KG1 (cell line): ENCODE measurements around the gene PHF21B.
"Not testable (repeated sequence)": the region's sequence is repeated elsewhere in the genome, so short reads cannot be mapped to it uniquely, and the experiment has no call there.

Experiments used
- DNase-seq: peaks from one replicate; lab custom pipeline; 2025; lab: John Stamatoyannopoulos, UW

PHF21B gene

GRCh38 chr22:44871782-44872181, 138.0 kb downstream of the PHF21B start:
- DNase-seq = no peak

- DNase-seq = no peak
Measured at GRCh38 chr22:44870021-44870420, 139.8 kb downstream of the PHF21B start.

DNA sequence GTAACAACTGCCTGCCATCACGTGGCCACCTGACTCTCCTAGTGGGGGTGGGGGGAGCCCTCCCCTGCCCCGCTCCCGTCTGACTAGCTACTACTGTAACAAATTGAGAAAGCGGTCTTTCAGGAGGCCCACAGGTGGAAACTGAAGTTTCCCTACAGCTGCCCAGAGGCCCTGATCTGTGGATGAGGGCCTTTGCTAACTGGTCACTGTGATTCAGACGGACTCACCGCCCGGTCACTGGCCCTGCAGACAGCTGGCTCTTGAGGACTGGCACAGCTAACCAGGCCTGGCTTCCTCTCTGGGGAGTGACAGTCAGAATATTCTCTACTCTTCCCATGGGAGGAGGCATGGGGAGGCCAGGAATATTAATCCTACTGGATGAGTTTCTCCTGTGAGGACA, 140.6 kb downstream of the PHF21B start:
- no peak for DNase-seq

DNA sequence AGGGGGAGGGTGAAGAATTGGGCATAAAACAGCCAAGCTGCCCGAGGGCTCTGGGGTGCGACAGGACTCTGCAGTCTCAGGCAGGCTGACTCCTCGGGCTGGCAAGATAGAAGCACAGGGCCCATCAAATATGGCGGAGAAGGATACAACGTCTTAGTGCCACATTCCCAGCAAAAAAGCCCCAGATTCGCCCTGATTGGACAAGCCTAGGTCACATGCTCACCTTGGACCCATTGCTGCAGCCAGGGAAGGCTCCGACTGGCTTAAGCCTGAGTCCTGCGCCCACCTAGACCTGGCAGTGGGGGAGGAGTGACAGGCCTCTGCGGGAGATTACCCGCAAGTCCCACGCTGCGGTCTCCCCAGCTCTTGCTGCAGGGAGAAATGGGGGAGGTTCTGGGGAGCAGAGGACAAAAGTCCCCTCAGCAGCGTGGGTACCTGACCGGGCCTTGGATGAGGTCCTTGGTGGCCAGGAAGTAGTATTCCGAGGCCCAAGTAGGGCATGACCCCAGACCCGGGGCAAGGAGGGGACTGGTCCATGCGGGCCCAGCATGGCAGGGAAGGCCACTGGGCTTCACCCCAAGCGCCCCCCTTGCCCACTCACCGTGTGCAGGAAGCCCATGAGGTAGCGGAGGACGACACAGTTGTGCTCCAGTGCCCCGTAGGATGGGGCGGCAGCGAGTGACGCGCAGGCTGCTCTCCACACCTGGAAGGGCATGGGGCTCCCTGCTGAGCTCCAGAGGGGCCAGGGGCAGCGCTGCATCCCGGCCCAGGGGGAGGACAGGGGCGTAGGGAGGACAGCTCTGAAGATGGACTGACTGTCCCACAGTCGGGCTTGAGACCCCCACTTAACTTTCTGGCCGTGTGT, 144.4 kb downstream of the PHF21B start:
- no peak for DNase-seq

GRCh38 chr22:44862981-44863860, 146.6 kb downstream of the PHF21B start:
- no peak for DNase-seq

GRCh38 chr22:44862281-44862680, 147.5 kb downstream of the PHF21B start:
- DNase-seq = no peak

DNA sequence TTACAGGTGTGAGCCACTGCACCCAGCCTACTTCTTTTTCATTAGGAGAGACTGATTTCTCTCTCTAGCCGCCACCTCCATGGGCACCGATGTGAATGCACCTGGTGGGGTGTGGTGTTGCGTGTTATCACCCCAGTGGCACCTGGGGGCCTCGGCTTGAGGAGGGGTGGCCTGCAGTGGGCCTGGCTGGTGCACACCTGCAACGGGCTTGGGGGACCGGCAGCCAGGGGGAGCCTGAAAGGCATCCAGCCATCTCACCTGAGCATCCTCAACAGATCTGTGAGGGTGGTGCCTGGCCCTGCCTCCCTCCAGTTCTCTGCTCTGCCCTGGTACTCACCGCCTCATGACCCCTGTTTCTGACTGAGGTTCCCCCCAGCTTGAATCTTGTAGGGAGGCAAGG, 148.6 kb downstream of the PHF21B start:
- no peak for DNase-seq

DNA sequence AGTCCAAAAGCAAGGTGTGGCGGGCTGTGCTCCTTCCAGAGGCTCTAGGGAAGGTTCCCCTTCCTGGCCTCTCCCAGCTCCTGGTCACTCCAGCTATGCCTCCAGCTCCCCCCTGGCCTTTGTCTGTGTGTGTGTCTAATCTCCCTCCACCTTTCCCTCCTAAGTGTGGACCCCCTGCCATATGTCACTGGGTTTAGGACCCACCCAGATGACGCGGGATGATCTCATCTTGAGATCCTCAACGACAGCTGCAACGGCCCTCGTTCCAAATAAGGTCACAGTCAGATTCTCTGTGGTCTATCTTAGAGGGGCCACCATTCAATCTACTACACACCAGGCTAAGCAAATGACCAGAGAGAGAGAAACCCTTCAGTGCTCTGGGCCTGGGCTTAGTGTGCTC, 149.5 kb downstream of the PHF21B start:
- no peak for DNase-seq

DNA sequence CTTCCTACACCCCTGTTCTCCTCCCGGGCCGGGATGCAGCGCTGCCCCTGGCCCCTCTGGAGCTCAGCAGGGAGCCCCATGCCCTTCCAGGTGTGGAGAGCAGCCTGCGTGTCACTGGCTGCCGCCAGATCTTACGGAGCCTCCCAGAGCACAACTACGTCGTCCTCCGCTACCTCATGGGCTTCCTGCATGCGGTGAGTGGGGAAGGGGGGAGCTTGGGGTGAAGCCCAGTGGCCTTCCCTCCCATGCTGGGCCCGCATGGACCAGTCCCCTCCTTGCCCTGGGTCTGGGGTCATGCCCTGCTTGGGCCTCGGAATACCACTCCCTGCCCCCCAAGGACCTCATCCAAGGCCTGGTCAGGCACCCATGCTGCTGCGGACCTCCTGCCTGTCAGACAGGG, 150.2 kb downstream of the PHF21B start:
- DNase-seq = no peak

- DNase-seq = not testable (repeated sequence)
Measured at GRCh38 chr22:44858819-44859218, 151.0 kb downstream of the PHF21B start.

GRCh38 chr22:44855855-44856254, 153.9 kb downstream of the PHF21B start:
- DNase-seq = no peak

- DNase-seq = not testable (repeated sequence)
Measured at GRCh38 chr22:44854641-44855040, 155.2 kb downstream of the PHF21B start.

DNA sequence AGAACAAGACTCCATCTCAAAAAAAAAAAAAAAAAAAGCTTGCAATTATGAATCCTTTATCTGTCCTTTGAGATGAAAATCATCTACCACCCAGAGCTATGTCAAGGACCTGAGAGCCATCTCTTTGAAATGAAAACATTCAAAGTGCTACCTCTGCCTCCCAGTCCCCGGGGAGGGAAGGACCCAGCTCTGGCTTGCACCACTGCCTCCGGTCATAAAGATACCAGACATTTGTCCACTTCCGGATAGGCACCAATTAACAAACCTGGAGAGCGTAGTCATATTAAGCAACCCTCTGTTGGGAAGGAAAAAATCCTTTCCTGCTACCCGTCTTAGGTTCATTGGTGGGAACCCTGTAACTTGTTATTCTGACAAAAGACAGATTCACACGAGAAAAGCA, 158.9 kb downstream of the PHF21B start:
- DNase-seq = no peak

- DNase-seq = no peak
Measured at GRCh38 chr22:44848791-44849420, 160.9 kb downstream of the PHF21B start.

GRCh38 chr22:44848296-44848741, 161.5 kb downstream of the PHF21B start:
- DNase-seq = no peak

DNA sequence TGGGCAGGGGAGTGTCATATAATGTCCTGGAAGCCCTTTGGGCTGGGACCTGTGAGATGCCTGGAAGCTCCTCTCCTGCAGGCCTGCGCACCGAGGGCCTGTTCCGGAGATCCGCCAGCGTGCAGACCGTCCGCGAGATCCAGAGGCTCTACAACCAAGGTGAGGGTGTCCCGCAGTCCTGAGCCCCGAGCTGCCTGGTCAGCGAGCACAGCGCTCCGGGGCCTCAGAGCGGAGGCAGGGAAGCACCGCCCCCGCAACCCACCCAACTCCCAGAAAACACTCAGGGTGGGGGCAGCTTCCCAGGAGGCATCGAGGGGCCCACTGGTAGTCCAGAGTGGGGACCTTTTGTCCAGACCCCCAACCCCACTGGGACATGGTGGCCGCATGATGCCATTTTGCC, 161.9 kb downstream of the PHF21B start:
- DNase-seq = no peak

GRCh38 chr22:44847380-44847779, 162.4 kb downstream of the PHF21B start:
- DNase-seq = no peak

GRCh38 chr22:44846726-44847275, 163.0 kb downstream of the PHF21B start:
- no peak for DNase-seq

- DNase-seq = no peak
Measured at GRCh38 chr22:44845796-44846720, 163.7 kb downstream of the PHF21B start.

DNA sequence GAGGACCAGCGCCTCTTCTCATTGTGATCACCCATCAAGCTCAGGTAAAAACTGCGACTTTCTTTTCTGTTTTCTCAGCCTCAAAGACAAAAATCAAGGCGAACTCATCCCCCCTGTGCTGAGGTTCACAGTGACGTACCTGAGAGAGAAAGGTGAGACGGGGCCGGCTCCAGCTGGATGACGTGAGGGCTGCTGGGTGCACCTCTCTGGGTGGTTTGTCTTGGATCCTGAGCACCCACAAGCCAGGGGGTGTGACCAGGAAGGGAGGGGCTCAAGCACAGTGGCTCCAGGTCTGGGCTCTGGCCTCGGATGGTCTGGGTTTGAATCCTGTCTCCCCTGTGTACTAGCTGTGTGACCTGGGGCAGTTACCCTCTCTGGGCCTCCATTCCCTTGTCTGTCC, 164.6 kb downstream of the PHF21B start:
- DNase-seq = no peak

GRCh38 chr22:44842417-44842816, 167.4 kb downstream of the PHF21B start:
- DNase-seq = no peak
